Cardiac fibroblast (primary cell): ENCODE measurements around the gene COL18A1.
"Not testable (repeated sequence)": the region's sequence is repeated elsewhere in the genome, so short reads cannot be mapped to it uniquely, and the experiment has no call there.

Experiments
- DNase-seq, 2 donors: peaks; one replicate each; pipeline versions ENCODE4 v3.0.0 to v3.0.0-alpha.2; 2010; ENCODE audit warnings: low read depth in 2 of 2
- H3K4me3 ChIP-seq, 2 donors: replicated peaks in 1 of 2; 1 replicate in 1 of 2; 2 replicates in 1 of 2; pipeline ENCODE4 v1.5.1; 2011; ENCODE audit warnings: low read depth in 2 of 2, low read length in 2 of 2, mild to moderate bottlenecking in 2 of 2, moderate library complexity in 1 of 2
- CTCF ChIP-seq: IDR thresholded peaks from one replicate; pipeline ENCODE4 v1.5.1; 2011; ENCODE audit warnings: low read depth, mild to moderate bottlenecking, low read length, inconsistent platforms

COL18A1 gene

GRCh38 chr21:45528981-45529784 lies 124.2 kb downstream of the COL18A1 start:
- TF ChIP-seq CTCF: no peak
- no peak overlapping the region for H3K4me3 ChIP-seq
- no peak for DNase-seq

GRCh38 chr21:45529785-45530422 lies 124.9 kb downstream of the COL18A1 start:
- no peak overlapping the region for H3K4me3 ChIP-seq
- no peak for TF ChIP-seq CTCF
- DNase-seq: no peak

GRCh38 chr21:45530423-45531113 lies 125.6 kb downstream of the COL18A1 start:
- no peak for TF ChIP-seq CTCF
- no peak for DNase-seq
- no peak overlapping the region for H3K4me3 ChIP-seq

GRCh38 chr21:45531114-45531392 lies 126.1 kb downstream of the COL18A1 start:
- not testable (repeated sequence) for DNase-seq, H3K4me3 ChIP-seq

GRCh38 chr21:45531393-45532215 lies 126.6 kb downstream of the COL18A1 start:
- TF ChIP-seq CTCF: no peak
- H3K4me3 ChIP-seq: no peak overlapping the region
- no peak for DNase-seq

GRCh38 chr21:45532826-45533360 lies 127.9 kb downstream of the COL18A1 start:
- no peak for DNase-seq
- no peak for TF ChIP-seq CTCF
- H3K4me3 ChIP-seq: no peak overlapping the region
